ENCODE results near the gene EXOC3L2.

DNA sequence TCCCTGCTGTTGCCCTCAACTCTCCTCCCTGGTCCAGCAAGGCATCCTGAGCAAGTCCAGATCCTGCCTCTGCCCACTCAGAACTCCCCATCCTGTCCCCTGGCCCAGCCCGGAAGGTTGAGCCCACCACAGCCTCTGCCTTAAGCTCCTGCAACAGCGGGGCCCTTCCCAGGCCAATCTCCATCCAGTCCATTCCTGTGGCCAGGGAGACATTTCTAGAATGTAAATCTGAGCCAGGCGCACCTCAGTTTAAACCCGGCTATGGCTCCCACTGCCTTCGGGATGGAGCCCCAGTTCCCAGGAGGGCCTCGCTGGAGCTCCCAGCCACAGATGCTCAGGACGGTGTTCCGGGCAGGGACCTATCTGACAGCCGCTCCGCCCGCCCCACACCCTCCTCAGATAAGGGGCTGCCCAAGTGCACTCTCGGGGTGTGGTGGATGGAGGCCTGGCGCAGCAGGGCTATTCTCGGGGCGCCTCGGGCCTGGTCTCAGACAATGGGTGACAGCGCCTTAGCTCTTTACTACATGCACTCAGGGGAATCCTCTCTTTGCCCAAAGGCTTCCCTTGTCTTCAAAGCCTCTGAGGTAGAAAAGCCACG is 72.5 kb downstream of the EXOC3L2 start:
- TF ChIP-seq, protein P1, sequence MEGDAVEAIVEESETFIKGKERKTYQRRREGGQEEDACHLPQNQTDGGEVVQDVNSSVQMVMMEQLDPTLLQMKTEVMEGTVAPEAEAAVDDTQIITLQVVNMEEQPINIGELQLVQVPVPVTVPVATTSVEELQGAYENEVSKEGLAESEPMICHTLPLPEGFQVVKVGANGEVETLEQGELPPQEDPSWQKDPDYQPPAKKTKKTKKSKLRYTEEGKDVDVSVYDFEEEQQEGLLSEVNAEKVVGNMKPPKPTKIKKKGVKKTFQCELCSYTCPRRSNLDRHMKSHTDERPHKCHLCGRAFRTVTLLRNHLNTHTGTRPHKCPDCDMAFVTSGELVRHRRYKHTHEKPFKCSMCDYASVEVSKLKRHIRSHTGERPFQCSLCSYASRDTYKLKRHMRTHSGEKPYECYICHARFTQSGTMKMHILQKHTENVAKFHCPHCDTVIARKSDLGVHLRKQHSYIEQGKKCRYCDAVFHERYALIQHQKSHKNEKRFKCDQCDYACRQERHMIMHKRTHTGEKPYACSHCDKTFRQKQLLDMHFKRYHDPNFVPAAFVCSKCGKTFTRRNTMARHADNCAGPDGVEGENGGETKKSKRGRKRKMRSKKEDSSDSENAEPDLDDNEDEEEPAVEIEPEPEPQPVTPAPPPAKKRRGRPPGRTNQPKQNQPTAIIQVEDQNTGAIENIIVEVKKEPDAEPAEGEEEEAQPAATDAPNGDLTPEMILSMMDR (IDR thresholded peaks at IDR 0.05): no peak
- no peak for TF ChIP-seq POLR2A (IDR thresholded peaks at IDR 0.05)
